Measurements from ENCODE around the gene RIOX2.

- TF ChIP-seq CTCF (conservative IDR thresholded peaks at IDR 0.05; ENCODE audit: low read length), result no peak
- TF ChIP-seq EZH2phosphoT487 (IDR thresholded peaks at IDR 0.05; ENCODE audit: borderline replicate concordance), result no peak
These were observed 37.1 kb downstream of the RIOX2 start for GRCh38 chr3:97934980-97935695.

Data from Loucy (cell line).